HL-60 (cell line): ENCODE results near the gene DAGLB.

Experiments used
- CTCF ChIP-seq: IDR thresholded peaks from one replicate; pipeline ENCODE4 v1.5.1; 2011; ENCODE audit warnings: low read length, control low read depth, inconsistent platforms; ENCODE audit not compliant: insufficient read depth
- GABPA ChIP-seq: IDR thresholded peaks from 2 replicates; pipeline ENCODE4 v1.6.1; 2012; ENCODE audit warnings: low read depth
- POLR2AphosphoS5 ChIP-seq: IDR thresholded peaks from 2 replicates; pipeline ENCODE4 v1.6.1; 2012; ENCODE audit warnings: low read depth
- REST ChIP-seq: IDR thresholded peaks from 2 replicates; pipeline ENCODE4 v1.6.1; 2012; ENCODE audit warnings: low read depth; ENCODE audit not compliant: insufficient replicate concordance
- SPI1 ChIP-seq: IDR thresholded peaks from 2 replicates; pipeline ENCODE4 v1.6.1; 2012; ENCODE audit warnings: low read depth, mild to moderate bottlenecking, borderline replicate concordance

- TF ChIP-seq CTCF (no peak), POLR2AphosphoS5 (no peak), REST (no peak), SPI1 (no peak), GABPA (no peak)
Measured at GRCh38 chr7:6448943-6449543, 1.3 kb upstream of the DAGLB start.
